Hepatocyte (in vitro differentiated cells): ENCODE results near the gene SLC25A21.

Source experiments
- EZH2 ChIP-seq: fragments of 200-600 bp; sonication (generic); IDR thresholded peaks from 2 replicates; pipeline ENCODE4 v1.6.1; 2016; ENCODE audit warnings: antibody characterized with exemption, mild to moderate bottlenecking, borderline replicate concordance
- EZH2phosphoT487 ChIP-seq: fragments of 200-600 bp; sonication (generic); IDR thresholded peaks from one replicate; pipeline ENCODE4 v1.6.1; 2018; ENCODE audit warnings: antibody characterized with exemption, mild to moderate bottlenecking, low read depth, moderate library complexity; ENCODE audit not compliant: unreplicated experiment, severe bottlenecking
- TF ChIP-seq, protein P1 (sequence below): fragments of 200-600 bp; sonication (generic); IDR thresholded peaks from 2 replicates; pipeline ENCODE4 v1.5.1; 2016; ENCODE audit warnings: antibody characterized with exemption, mild to moderate bottlenecking; ENCODE audit not compliant: poor library complexity

DNA sequence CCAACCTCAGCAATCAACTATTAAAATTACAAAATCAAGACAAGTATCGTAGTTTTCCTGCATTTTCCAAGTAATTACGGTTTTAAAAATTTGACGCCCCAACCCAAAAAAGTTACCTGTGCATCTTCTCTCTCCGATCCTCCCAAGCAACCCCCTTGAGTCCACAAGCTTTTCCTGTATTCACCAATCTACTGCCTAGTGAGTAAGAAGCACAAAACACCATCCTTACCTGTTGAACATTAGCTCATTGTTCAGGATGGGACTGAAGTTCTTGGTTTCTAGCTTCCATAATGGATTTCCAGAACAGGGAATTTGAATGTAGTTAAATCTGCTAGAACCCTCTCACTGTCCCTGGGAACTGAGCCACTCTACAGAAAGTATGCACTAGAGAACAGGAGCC, 348.8 kb downstream of the SLC25A21 start:
- TF ChIP-seq, protein P1, sequence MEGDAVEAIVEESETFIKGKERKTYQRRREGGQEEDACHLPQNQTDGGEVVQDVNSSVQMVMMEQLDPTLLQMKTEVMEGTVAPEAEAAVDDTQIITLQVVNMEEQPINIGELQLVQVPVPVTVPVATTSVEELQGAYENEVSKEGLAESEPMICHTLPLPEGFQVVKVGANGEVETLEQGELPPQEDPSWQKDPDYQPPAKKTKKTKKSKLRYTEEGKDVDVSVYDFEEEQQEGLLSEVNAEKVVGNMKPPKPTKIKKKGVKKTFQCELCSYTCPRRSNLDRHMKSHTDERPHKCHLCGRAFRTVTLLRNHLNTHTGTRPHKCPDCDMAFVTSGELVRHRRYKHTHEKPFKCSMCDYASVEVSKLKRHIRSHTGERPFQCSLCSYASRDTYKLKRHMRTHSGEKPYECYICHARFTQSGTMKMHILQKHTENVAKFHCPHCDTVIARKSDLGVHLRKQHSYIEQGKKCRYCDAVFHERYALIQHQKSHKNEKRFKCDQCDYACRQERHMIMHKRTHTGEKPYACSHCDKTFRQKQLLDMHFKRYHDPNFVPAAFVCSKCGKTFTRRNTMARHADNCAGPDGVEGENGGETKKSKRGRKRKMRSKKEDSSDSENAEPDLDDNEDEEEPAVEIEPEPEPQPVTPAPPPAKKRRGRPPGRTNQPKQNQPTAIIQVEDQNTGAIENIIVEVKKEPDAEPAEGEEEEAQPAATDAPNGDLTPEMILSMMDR: no peak
- no peak for TF ChIP-seq EZH2phosphoT487
- TF ChIP-seq EZH2: no peak
